GM19395 (cell line): ENCODE data around the gene STRN4.
"Not testable (repeated sequence)": the region's sequence is repeated elsewhere in the genome, so short reads cannot be mapped to it uniquely, and the experiment has no call there.

ENCODE experiments used
- ATAC-seq: cut with Tn5 transposase; IDR thresholded peaks from one replicate; pipeline ENCODE4 v1.9.1; 2021; ENCODE audit warnings: mild to moderate bottlenecking, moderate library complexity; ENCODE audit not compliant: unreplicated experiment

The STRN4 gene, protein sequence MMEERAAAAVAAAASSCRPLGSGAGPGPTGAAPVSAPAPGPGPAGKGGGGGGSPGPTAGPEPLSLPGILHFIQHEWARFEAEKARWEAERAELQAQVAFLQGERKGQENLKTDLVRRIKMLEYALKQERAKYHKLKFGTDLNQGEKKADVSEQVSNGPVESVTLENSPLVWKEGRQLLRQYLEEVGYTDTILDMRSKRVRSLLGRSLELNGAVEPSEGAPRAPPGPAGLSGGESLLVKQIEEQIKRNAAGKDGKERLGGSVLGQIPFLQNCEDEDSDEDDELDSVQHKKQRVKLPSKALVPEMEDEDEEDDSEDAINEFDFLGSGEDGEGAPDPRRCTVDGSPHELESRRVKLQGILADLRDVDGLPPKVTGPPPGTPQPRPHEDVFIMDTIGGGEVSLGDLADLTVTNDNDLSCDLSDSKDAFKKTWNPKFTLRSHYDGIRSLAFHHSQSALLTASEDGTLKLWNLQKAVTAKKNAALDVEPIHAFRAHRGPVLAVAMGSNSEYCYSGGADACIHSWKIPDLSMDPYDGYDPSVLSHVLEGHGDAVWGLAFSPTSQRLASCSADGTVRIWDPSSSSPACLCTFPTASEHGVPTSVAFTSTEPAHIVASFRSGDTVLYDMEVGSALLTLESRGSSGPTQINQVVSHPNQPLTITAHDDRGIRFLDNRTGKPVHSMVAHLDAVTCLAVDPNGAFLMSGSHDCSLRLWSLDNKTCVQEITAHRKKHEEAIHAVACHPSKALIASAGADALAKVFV

DNA sequence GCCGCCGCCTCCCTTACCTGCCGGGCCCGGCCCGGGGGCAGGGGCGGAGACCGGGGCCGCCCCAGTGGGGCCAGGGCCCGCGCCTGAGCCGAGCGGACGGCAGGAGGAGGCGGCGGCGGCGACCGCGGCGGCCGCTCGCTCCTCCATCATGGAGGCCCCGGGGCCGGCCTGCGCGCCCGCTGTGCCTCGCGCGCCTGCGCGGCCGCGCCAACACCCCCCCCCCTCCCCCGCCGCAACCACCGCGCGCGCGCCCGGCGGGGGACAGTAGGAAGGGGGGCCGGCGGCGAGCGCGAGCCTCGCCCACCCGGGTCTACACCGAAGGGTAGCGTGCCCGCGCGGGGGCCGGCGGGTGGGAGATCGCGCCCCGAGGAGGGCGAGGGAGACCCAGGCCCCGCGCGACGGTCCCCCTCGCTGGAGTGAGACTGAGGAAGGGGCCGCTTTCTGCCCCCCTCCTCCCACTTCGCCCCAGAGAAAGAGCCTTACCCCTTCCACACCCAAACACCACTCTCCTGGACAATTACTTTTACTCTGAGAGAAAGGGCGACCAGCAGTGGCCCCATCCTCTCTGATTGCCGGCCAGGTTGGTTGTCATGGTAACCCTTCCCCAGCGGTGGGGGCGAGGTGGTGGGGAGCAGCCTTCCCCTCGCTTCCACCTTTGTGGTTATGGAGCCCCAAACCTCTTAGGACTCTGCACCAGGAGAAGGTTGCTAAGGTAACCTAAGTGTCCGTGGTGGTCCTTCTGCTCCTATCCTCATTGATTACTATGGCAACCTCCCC is at the start of gene STRN4:
TSS of gene STRN4 (minus strand) at position 170 of the 777 bp plus-strand sequence. CDS start at position 150, 20 bp downstream.
- ATAC-seq = no peak

DNA sequence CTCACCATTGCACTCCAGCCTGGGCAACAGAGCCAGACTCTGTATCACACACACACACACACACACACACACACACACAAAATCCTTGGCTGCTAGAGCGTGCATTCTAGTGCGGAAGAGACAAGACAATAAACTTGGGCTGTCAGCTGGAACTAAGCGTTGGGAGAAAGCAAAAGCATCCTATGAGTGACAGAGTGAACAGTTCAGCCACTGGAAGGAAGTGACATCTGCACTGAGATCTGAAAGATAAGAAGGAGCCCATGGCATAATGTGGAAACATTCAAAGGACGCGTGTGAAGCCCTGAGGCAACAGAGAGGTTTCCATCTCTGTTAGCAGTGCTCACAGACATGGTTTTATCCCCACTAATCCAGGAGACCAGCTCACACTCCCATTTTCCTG is 45.7 kb upstream of the STRN4 start:
- ATAC-seq = no peak

DNA sequence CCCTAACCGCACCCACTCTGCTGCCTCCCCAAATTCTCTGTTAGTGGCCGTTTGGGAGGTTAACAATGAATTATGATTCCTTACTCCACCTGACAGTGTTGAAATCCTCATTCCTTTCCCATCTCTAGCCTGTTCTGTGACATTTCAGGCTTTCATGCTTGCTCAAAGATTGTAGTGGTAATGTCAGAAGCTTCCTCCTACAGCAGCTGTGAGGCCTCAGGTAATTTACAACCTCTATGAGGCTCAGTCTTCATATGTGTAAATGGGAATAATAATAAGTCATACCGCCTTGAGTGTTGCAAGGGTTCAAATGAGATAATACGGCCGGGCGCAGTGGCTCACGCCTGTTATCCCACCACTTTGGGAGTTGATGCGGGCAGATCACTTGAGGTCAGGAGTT is 43.1 kb upstream of the STRN4 start:
- ATAC-seq = no peak

DNA sequence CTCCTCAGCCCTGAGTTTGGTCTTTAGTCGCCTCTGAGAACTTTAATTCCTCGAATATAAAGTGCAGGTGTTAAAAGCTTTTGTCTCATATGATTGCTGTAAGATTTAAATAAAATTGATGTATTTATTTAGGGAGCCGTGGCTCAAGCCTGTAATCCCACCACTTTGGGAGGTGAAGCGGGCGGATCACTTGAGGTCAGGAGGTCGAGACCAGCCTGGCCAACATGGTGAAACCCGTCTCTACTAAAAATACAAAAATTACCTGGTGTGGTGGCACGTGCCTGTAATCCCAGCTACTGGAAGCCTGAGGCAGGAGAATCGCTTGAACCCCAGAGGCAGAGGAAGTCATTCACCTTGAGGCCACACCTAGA is 42.7 kb upstream of the STRN4 start:
- no peak for ATAC-seq

DNA sequence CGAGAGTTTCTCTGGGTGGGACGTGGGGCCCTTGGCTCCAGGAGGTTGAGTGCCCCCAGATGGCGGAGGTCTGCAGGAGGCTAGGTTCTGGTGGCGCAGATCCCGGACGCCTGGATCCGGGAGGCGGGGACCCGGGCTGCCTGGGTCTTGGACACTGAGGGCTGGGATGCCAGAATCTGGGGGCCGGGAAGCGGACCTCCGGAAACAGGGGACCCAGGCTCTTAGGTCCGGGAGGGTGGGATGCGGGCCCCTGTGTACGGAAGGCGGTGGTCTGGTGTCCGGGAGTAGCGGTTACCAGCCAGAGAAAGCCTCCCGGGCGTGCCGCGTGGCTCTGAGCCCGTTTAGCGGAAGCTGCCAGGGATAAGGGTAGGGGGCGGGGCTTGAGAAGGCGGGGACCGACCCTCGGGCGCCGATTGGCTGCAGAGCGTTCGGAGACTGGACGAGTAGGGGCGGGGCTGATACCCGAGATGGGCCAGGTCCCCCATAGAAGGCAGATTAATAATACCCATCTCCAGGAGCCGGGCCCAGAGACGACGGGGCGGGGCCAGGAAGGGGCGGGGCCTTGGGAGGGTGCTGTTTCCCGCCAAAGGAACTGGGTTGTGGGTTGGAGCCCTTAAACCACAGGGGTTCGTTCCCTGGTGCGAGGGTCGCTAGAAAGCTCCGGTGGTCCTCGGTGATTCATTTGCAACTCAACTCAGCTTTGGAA is 42.2 kb upstream of the STRN4 start, which contains the start of gene SLC1A5:
TSS of gene SLC1A5 (minus strand) at position 333 of the 706 bp plus-strand sequence. CDS start 629 bp downstream, outside the sequence.
- peak; percentile 60 for ATAC-seq

DNA sequence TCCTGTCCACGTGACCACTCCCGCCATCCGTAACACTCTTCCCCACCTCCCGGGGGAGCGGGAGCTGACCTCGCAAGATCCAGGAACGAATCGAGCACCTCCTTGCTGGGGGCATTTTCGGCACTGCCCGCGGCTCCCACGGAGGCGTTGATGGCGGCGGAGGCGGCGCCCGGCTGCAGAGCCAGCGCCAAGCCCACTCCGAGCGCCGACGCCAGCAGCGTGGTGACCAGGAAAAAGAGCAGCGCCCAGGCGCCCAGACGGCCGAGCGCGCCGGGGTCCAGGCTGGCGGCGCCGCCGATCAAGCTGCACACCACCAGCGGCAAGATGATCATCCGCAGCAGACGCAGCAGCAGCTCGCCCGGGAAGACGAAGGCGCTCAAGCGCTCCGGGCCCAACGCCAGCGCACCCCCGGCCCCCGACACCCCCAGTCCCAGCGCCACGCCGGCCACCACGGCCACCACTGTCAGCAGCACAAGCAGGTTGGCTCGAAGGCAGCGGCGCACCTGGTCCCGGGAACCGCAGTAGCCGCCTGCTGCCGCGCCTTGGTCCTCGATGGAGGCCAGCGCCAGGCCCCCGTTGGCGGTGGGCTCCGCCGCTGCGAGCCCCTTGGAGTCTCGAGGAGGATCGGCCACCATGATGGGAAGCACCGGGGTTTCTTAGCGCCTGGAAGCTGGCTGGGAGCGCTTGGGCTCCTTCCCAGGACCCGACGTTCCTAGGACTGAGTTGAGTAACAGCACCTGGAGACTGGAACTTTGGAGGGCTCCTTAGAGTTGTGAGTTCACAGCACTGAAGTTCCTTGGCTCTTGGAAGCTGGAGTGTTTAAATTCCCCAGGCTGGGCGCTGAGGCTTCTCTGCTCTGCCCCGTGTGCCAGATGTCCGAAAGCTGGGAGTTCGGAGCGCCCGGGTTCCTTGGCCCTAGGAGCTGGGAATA is 41.3 kb upstream of the STRN4 start:
- no peak for ATAC-seq

DNA sequence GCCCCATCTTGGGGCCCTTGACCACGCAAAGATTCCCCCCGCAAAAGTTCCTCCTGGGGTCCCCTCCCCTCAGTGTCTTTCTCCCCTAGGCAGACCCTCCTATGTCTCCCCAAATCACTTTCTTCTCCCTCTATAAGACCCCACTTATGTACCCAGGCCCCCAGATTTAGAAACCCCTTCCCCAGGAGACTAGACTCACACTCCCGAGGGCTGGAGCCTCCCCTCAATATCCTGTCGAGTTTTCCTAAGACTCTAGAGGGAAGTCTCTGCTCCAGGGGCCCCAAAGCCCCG is 40.7 kb upstream of the STRN4 start:
- no peak for ATAC-seq

DNA sequence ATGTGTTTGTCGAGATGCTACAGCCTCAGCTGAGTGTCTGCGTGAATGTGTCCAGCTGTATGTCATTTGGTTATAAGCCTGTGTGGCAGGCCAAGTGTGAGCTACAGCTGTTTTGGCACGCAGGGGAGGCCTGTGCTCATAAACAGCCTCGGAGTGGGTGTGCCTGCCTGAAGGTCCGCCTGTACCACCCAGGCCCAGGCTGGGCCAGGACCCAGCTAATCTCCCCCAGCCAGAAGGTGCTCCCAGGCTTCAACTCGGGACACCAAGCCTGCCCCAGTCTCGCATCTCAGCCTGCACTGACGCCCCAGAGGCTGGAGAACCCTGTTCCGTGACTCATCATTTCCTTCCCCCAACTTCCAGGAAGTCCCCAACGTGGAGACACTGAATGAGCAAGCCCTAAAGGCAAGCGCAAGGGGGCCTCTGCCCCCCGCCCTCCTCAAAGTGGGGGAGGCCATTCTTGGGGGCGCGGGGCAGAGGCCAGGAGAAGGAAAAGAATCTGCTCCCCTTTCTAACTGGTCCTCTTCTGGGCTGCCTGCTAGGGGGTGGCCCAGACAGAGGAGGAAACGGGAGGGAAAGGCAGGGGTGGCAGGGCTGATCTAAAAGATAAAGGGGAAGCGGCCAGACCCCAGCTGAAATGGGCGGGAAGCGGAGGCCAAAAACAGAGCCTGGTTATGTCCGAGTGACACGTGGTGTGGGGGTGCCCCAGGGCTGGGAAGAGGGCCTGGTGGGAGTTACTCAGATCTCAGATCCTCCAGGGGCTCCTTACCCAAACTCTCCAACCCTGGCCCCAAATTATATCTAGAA is 40.2 kb upstream of the STRN4 start:
- ATAC-seq = peak; percentile 47

DNA sequence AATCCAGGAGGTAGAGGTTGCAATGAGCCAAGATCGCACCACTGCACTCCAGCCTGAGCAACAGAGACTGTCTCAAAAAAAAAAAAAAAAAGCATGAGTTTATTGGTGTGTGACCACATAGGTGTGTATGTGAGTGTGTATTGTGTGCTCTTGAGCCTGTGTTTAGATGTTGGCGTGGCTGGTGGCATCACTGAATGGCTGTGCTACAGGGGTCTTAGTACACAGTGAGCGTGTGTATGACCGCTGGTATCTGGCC is 39.7 kb upstream of the STRN4 start:
- no peak for ATAC-seq

DNA sequence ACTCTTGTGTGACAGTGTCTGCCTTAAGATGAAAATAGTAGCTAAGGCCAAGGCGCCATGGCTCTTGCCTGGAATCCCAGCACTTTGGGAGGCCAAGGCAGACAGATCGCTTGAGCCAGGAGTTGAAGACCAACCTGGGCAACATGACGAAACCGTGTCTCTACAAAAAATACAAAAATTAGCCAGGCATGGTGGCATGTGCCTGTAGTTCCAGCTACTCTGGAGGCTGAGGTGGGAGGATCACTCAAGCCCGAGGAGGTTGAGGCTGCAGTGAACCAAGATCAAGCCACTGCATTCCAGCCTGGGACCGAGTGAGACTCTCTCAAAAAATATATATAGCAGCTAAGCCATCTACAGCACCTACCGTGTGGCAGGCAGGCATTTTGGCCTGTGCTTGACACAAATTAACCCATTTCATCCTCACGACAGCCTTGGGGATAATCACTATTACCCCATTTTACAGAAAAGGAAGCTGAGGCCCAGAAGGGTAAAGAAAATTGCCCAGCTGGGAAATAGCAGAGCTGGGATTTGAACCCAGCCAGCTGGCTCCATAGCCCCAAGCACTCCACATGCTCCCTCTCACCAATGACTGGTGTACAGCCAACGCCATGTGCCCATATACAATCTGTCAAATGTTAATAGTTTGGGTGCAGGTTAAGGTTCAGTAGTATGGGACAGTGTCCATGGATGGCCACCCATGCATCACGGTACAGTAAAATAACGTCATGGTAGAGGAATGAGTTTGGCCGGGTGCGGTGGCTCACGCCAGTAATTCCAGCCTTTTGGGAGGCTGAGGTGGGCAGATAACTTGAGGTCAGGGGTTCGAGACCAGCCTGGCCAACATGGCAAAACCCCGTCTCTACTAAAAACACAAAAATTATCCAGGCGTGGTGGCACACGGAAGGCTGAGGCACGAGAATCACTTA is 39.1 kb upstream of the STRN4 start:
- ATAC-seq = no peak

DNA sequence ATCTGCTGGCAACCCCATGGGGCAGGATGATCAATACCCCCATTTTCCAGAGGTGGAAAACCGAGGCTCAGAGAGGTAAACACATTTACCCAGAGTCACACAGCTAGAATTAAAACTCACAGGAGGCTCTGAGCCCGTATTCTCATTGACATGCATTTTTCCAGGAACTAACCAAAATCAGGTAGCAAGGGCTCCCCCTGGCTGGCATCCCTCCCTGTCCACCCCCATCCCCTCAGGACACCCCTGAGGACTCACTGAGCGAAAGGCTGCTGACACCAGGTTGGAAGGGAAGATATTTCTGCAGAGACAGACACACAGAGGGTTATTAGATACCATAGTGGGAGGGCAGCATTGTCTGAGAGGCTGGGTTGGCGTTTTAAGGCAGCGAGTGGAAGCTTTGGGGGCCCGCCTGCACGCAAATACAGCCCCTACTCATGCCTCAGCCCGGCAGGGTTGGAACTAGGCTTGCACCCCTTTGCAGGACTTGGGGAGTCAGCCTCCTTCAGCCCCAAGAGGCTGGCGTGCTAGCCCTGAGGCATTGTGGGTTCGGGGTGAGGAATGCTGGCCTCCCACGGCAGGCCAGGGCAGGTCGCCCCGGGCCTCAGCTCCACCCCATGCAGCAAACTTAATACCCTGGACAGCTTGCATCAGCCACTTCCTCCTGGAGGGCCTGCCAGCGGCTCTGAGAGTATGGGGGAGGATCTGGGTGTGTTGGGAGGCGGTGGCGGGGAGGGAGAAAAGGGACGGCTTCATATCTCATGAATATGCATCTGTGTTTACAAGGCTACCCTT is 38.2 kb upstream of the STRN4 start:
- ATAC-seq = no peak

DNA sequence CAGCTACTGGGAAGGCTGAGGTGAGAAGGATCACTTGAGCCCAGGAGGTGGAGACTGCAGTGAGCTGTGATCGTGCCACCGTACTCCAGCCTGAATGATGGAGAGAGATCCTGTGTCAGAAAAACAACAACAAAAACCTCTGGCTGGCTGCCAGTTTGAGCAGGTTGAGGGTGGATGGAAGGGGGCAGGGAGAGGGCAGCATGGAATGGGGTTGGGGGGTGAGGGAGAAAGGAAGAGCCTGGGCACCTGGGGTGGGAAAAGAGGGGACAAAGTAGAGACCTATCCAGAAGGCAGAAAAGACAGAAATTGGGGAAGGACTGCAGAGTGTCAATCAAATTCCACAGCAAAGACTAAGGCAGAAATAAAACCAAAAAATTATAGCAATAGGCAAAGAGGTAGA is 37.4 kb upstream of the STRN4 start:
- ATAC-seq = no peak

DNA sequence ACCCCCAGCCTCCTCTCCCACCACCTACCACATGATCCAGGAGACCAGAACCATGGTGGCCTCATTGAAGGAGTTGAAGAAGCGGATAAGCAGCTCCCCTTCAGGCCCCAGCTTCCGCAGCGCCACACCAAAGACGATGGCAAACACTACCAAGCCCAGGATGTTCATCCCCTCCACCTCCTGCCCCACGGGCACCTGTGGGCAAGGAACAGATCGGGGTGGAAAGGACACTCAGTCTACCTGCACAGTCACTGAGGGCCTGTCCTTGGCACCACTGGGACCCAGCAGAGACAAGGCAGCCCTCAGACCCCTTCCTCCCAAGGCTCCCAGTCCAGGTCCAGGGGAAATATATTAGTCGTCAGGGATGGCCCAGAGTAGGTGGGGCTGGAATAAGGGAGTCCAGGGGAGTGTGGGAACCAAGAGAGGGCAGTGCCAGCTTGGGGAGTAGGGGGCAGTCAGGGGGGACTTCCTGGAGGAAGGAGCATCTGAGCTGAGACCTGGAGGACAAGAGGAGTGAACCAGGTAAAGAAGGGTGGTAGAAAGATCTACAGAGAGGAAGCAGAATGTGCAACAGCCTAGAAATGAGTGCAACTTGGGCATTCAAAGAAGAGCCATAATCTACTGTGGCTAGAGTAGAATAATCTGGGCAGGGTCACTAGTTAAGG is 36.2 kb upstream of the STRN4 start:
- no peak for ATAC-seq

DNA sequence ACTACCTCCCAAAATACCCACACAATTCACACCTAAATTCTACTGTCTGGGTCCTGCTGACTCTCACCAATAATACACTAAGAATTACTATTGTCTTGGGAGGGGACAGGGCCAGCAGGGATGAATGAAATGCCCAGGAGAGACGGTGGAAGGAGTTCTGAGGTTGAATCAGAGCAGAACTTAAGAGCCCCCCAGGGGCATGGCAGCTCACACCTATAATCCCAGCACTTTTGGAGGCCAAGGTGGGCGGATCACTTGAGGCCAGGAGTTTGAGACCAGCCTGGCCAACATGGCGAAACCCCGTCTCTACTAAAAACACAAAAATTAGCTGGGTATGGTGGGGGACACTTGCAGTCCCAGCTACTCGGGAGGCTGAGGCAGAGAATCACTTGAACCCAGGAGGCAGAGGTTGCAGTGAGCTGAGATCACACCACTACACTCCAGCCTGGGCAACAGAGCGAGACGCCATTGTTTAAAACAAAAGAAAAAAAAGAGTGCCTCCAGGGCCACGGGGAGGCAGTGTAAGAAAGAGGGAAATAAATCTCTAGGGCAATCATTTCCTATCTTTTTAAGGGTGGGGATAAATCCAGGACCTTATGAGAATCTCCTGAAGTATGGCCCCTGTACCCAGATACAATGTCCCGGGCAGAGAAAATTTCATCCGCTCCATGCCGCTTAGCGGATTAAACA is 31.9 kb upstream of the STRN4 start:
- not testable (repeated sequence) for ATAC-seq

DNA sequence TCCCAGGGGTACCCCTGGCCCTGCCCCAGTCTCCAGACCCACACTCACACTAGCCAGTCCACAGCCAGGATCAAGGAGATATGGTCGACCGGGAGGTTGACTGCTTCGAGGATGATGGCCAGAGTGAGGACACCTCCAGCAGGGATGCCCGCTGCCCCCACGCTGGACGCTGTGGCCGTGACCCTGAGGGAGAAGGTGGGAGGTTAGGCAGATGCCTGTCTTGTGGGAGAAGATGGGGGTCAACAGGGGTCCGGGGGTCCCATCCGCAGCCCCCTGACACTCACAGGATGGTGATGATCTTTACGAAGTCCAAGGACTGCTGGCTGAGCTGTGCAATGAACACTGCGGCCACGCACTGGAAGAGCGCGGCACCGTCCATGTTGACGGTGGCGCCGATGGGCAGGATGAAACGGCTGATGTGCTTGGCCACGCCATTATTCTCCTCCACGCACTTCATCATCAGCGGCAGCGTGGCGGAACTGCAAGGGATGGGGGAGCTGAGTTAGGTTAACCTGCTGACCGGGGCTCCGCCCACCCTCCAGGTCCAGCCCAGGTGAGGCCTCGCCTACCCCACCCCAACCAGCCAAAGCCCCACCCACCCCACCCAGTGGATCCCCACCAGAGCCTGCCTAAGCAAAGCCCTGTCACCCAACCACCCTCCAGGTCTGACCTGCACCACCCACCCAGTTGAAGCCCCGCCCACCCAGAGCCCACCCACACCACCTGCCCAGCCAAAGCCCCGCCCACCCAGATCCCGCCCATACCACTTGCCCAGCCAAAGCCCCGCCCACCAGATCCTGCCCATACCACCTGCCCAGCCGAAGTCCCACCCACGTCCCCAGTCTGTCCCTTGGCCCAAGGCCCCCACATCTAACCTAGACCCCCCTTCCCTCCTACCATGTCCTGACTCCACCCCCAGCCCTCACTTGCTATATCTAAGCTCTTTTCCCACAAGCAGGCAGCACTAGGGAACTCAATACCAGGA is 31.0 kb upstream of the STRN4 start:
- ATAC-seq = no peak
